Globus pallidus (tissue), 1 donor: ENCODE results near the gene TRAPPC2.
A peak's percentile ranks its signal among the peaks of the same experiment; 100 is the strongest.

ENCODE experiments used
- DNase-seq: peaks from one replicate; pipeline ENCODE4 v3.0.0-alpha.2; 2015; ENCODE audit warnings: low spot score

Gene TRAPPC2

GRCh38 chrX:13734278-13735172 lies at the start of gene TRAPPC2, which contains the start of gene OFD1:
TRAPPC2 (minus strand) TSS chrX:13734620; CDS start chrX:13719963, 14,657 bp downstream.
OFD1 (plus strand) TSS chrX:13734748; CDS start chrX:13735072, 324 bp downstream.
- peak; percentile 90 for DNase-seq

- DNase-seq: no peak
These were observed 46.5 kb upstream of the TRAPPC2 start for GRCh38 chrX:13780868-13781427.

- DNase-seq: no peak
These were observed 44.5 kb upstream of the TRAPPC2 start for GRCh38 chrX:13778916-13779315.

GRCh38 chrX:13776387-13776786 lies 42.0 kb upstream of the TRAPPC2 start:
- no peak for DNase-seq

GRCh38 chrX:13775837-13776236 lies 41.4 kb upstream of the TRAPPC2 start:
- no peak for DNase-seq

- DNase-seq: no peak
These were observed 40.3 kb upstream of the TRAPPC2 start for GRCh38 chrX:13774696-13775095.

- no peak for DNase-seq
These were observed 35.7 kb upstream of the TRAPPC2 start for GRCh38 chrX:13770013-13770535.

GRCh38 chrX:13768939-13769338 lies 34.5 kb upstream of the TRAPPC2 start:
- no peak for DNase-seq

GRCh38 chrX:13764765-13765164 lies 30.3 kb upstream of the TRAPPC2 start:
- peak; percentile 70 for DNase-seq

GRCh38 chrX:13764281-13764680 lies 29.9 kb upstream of the TRAPPC2 start:
- no peak for DNase-seq

GRCh38 chrX:13763489-13763888 lies 29.1 kb upstream of the TRAPPC2 start:
- peak; percentile 75 for DNase-seq

- DNase-seq: no peak
These were observed 27.4 kb upstream of the TRAPPC2 start for GRCh38 chrX:13761606-13762414.

GRCh38 chrX:13760426-13760825 lies 26.0 kb upstream of the TRAPPC2 start:
- DNase-seq: no peak

- DNase-seq: no peak
These were observed 24.8 kb upstream of the TRAPPC2 start for GRCh38 chrX:13759152-13759718.

GRCh38 chrX:13756381-13756780 lies 22.0 kb upstream of the TRAPPC2 start:
- no peak for DNase-seq

- no peak for DNase-seq
These were observed 20.8 kb upstream of the TRAPPC2 start for GRCh38 chrX:13755254-13755653.

GRCh38 chrX:13754765-13755164 lies 20.3 kb upstream of the TRAPPC2 start:
- no peak for DNase-seq

- no peak for DNase-seq
These were observed 18.2 kb upstream of the TRAPPC2 start for GRCh38 chrX:13752646-13753045.

GRCh38 chrX:13752141-13752540 lies 17.7 kb upstream of the TRAPPC2 start:
- DNase-seq: no peak

GRCh38 chrX:13750812-13751211 lies 16.4 kb upstream of the TRAPPC2 start:
- no peak for DNase-seq

- DNase-seq: no peak
These were observed 15.8 kb upstream of the TRAPPC2 start for GRCh38 chrX:13750204-13750603.

- DNase-seq: no peak
These were observed 14.1 kb upstream of the TRAPPC2 start for GRCh38 chrX:13748486-13748885.
